Stomach smooth muscle (tissue), 2 donors: Measurements from ENCODE around the gene OGFOD3.

Experiments
- H3K27ac ChIP-seq: one replicate; pipeline ENCODE4 v1.7.0; 2013; ENCODE audit warnings: mild to moderate bottlenecking, low read length, inconsistent platforms
- H3K27me3 ChIP-seq, 2 donors: one replicate each; pipeline ENCODE4 v1.7.0; 2013; ENCODE audit warnings: low read length in 2 of 2; ENCODE audit not compliant: insufficient read depth in 2 of 2, control insufficient read depth in 1 of 2
- H3K36me3 ChIP-seq, 2 donors: one replicate each; pipeline ENCODE4 v1.7.0; 2013; ENCODE audit warnings: low read length in 2 of 2; ENCODE audit not compliant: control insufficient read depth in 2 of 2, insufficient read depth in 2 of 2
- H3K4me1 ChIP-seq: one replicate; pipeline ENCODE4 v1.7.0; 2013; ENCODE audit warnings: low read length; ENCODE audit not compliant: control insufficient read depth, insufficient read depth
- H3K4me3 ChIP-seq, 2 donors: one replicate each; pipeline ENCODE4 v1.7.0; 2013; ENCODE audit warnings: low read length in 2 of 2
- H3K9ac ChIP-seq, 2 donors: one replicate each; pipeline ENCODE4 v1.7.0; 2013; ENCODE audit warnings: low read length in 2 of 2, mild to moderate bottlenecking in 1 of 2
- H3K9me3 ChIP-seq, 2 donors: one replicate each; pipeline ENCODE4 v1.7.0; 2013; ENCODE audit warnings: low read length in 2 of 2; ENCODE audit not compliant: control insufficient read depth in 2 of 2
- donor health status: healthy.
- donor health status: Pancreatic carcinoma.

OGFOD3 gene

DNA sequence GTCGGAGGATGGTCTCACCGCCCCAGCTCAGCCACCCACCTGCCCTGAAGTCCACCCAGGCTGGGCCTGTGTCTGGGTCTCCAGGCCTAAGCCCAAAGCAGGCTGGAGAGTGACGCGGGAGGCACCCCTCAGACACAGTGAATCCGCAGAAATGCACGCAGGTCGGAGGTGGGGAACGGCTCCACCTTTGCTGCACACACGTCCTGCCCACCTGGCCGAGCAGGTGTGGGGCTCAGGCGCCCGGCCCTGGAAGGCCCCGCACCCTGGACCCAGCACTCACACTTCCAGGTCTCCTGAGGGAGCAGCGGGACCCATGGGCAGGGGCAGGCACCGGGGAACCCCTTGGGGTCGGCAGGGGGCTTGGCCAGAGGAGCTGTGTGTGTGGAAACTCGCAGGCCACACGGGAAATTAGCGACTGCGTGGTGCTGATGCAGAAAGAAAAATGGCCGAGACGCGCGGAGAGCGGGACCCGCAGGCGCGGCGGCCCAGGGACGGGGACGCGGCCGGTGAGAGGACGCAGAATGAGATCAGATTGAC is 21.5 kb upstream of the OGFOD3 start:
- Histone ChIP-seq H3K9me3 (no peaks in the 10 kb centered on the region), H3K27ac (no peak overlapping the region), H3K36me3 (peaks cover 4 to 8% of the 10 kb centered on the region in 2 donors), H3K9ac (no peak overlapping the region), H3K27me3 (no peaks in the 10 kb centered on the region), H3K4me3 (no peak overlapping the region), H3K4me1 (no peaks in the 10 kb centered on the region)

- Histone ChIP-seq H3K4me3 (no peak overlapping the region), H3K4me1 (no peaks in the 10 kb centered on the region), H3K9me3 (no peaks in the 10 kb centered on the region), H3K27ac (no peak overlapping the region), H3K27me3 (no peaks in the 10 kb centered on the region), H3K36me3 (peaks cover 4 to 5% of the 10 kb centered on the region in 2 donors), H3K9ac (no peak overlapping the region)
Measured at GRCh38 chr17:82439194-82439828, 20.9 kb upstream of the OGFOD3 start.

DNA sequence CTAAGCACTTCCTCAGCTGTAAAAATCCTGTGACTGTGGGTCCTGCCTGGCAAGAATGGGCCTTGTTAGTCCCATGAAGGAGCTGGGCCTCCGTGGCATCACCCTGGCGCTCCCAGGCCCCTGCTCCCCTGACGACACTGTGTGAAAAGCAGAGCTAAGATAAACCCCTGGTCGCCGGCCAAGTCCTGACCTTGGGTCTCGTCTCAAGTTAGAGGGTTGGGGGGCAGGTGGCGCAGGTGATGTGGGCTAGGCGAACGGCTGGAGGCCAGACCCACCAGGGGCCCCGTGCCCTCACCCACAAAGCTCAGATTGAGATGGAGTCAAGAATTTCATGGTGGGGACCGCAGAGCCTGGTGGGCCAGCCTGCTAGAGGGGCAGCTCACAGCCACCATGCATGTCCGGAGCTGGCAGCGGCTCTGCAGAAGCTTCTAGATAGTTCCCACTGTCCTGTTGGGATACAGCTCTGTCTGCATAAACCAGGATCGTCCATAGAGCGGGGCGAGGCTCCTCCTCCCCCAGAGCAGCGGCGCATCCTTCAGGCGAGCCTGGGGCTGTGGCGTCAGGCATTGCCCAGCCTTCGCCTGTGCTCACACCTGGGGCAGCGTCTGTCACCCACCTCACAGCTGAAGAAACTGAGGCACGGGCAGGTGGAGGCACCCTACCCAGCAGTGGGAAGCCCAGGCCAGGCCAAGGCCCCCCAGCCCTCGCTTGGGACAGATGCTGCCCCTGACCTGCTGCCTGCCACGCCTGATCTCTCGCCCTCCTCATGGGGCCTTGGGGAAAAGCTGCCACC is 20.2 kb upstream of the OGFOD3 start:
- no peaks in the 10 kb centered on the region for H3K4me1 ChIP-seq
- H3K27ac ChIP-seq: no peak overlapping the region
- peaks cover 3 to 4% of the 10 kb centered on the region in 2 donors for H3K36me3 ChIP-seq
- H3K9me3 ChIP-seq: no peaks in the 10 kb centered on the region
- no peak overlapping the region for H3K9ac ChIP-seq
- no peak overlapping the region for H3K4me3 ChIP-seq
- no peaks in the 10 kb centered on the region for H3K27me3 ChIP-seq

GRCh38 chr17:82437325-82437668 is 18.9 kb upstream of the OGFOD3 start:
- H3K36me3 ChIP-seq: peaks cover 0 to 4% of the 10 kb centered on the region in 2 donors

DNA sequence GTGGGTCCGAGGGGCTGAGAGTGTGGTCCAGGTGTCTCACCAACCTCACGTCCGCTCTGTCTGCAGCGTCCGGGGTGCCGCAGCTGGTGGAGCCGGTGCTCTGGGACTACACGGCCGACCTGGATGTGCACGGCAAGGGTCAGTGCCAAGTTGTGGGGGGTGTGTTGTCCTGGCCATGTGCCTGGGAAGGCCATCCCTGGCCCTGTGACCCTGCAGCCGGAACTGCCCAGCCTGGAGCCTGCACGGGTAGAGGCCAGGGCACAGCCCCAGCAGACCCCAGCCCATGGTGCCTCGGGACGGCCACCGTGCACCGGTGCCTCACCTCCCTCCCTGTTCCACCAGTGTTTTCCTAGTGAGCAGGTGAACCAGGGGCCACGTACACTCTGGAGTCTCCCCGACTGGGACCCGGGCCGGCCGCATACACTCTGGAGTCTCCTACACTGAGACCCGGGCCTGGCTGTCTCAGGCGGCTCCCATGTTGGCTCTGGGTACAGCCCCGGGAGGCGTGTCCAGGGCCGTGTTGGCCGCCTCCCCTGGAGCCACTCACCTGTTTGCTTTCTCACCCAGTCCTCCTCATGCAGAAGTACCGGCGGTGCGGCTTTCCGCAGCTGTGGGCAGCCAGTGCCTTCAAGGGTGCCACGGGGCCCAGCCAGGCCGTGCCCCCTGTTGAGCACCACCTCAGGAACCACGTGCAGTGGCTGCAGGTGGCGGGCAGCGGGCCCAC is 18.4 kb upstream of the OGFOD3 start:
- H3K4me3 ChIP-seq: no peak overlapping the region
- no peaks in the 10 kb centered on the region for H3K9me3 ChIP-seq
- H3K27ac ChIP-seq: no peak overlapping the region
- peaks cover 0 to 2% of the 10 kb centered on the region in 2 donors for H3K36me3 ChIP-seq
- H3K9ac ChIP-seq: no peak overlapping the region
- H3K4me1 ChIP-seq: no peaks in the 10 kb centered on the region
- H3K27me3 ChIP-seq: no peaks in the 10 kb centered on the region

More at GRCh38 chr17:82437325-82437668, 18.9 kb upstream of the OGFOD3 start:
- no peak overlapping the region for H3K9ac ChIP-seq
- no peaks in the 10 kb centered on the region for H3K27me3 ChIP-seq
- H3K9me3 ChIP-seq: no peaks in the 10 kb centered on the region
- H3K4me1 ChIP-seq: no peaks in the 10 kb centered on the region
- H3K4me3 ChIP-seq: no peak overlapping the region
- no peak overlapping the region for H3K27ac ChIP-seq

DNA sequence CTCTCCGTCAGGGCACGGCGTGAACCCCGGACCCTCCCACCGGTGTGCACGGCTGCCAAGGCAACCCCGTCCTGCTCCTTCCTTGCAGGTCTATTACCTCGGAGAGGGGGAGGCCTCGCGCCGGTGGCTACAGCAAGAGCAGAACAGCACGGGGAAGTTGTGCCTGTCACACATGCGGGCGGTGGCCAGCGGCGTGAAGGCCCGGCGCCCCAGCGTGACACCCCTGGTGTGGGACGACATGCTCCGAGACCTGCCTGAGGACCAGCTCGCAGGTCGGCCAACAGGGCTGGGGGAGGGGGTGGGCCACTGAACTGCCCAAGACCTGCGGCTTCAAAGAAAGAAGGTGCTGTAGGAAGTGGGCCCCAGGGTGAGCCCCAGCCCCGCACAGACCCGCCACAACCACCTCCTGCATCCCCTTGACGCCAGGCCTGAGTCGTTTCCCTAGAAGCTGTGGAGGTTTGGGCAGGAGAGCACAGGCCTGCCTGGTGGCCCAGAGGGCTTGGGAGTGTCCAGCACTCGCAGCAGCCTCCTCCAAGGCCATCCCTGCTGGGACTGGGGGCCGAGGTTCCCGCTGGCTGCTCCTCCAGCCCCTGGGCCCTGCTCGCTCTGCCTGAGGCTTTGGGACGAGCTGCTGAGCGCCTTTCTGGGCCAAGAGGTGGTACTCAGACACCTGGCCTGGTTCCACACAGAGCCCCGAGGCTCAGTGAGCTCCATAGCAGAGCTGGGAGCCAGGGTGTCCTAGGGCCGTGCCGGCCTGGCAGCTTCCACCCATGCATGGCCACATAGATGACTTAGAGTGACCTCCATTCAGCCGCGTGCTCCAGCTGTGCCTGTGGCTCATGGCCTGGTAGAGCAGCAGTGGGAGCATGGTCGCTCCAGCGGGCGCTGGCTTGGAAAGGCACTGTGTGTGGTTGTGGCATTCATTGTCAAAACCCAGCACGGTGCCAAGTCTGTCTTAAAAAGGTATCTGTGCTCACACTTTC is 17.5 kb upstream of the OGFOD3 start:
- Histone ChIP-seq H3K9ac (no peak overlapping the region), H3K27ac (no peak overlapping the region), H3K4me1 (no peaks in the 10 kb centered on the region), H3K36me3 (no peaks in the 10 kb centered on the region), H3K4me3 (no peak overlapping the region), H3K27me3 (no peaks in the 10 kb centered on the region), H3K9me3 (no peaks in the 10 kb centered on the region)

GRCh38 chr17:82435103-82435502 is 16.7 kb upstream of the OGFOD3 start:
- Histone ChIP-seq H3K4me3 (no peak overlapping the region), H3K9ac (no peak overlapping the region), H3K27me3 (no peaks in the 10 kb centered on the region), H3K9me3 (no peaks in the 10 kb centered on the region), H3K27ac (no peak overlapping the region), H3K4me1 (no peaks in the 10 kb centered on the region), H3K36me3 (no peaks in the 10 kb centered on the region)

GRCh38 chr17:82434216-82434565 is 15.8 kb upstream of the OGFOD3 start:
- H3K27ac ChIP-seq: no peak overlapping the region
- H3K36me3 ChIP-seq: no peaks in the 10 kb centered on the region
- no peaks in the 10 kb centered on the region for H3K9me3 ChIP-seq
- H3K27me3 ChIP-seq: no peaks in the 10 kb centered on the region
- H3K4me1 ChIP-seq: no peaks in the 10 kb centered on the region
- H3K4me3 ChIP-seq: no peak overlapping the region
- no peak overlapping the region for H3K9ac ChIP-seq

DNA sequence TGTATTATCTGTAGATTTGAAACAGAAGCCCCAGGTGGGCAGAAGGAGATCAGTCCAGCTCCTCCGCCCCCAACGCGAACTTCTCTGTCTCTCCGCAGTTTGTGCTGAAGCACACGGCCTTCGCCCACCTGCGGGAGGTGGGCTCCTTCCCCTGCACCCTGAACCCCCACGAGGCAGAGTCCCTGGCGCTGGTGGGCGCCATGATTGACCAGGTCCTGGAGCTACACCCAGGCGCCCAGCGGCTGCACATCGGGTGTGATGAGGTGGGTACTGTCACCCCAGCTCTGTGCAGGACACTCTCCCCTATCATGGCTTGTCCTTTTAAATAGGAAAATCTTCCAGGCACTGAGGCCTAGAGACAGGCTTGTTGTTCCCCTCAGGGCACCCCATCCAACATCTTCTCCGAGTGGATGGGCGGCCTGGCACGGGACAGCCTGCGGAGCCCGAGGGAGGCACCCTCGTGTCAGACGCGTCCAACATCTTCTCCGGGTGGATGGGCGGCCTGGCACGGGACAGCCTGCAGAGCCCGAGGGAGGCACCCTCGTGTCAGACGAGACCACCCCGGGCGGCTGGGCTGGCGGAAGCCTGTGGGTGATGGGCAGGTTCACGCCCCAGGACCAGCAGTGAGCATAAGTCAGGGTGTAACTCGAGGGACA is 15.3 kb upstream of the OGFOD3 start:
- Histone ChIP-seq H3K9me3 (no peaks in the 10 kb centered on the region), H3K4me1 (no peaks in the 10 kb centered on the region), H3K27ac (no peak overlapping the region), H3K36me3 (no peaks in the 10 kb centered on the region), H3K27me3 (no peaks in the 10 kb centered on the region), H3K9ac (no peak overlapping the region), H3K4me3 (no peak overlapping the region)

GRCh38 chr17:82432017-82432416 is 13.6 kb upstream of the OGFOD3 start:
- Histone ChIP-seq H3K27ac (no peak overlapping the region), H3K9me3 (no peaks in the 10 kb centered on the region), H3K36me3 (no peaks in the 10 kb centered on the region), H3K4me3 (no peak overlapping the region), H3K27me3 (no peaks in the 10 kb centered on the region), H3K9ac (no peak overlapping the region), H3K4me1 (no peaks in the 10 kb centered on the region)
